K562 treated with DMSO at 1 percent for 4 hours (cell line): ENCODE data around the gene SMAD9. TPM values are rescaled to one million over a fixed set of nuclear protein-coding genes. Genes with fewer than 3 reads are reported as not detected.

Source experiments
- total RNA-seq: library from RNA; unstranded; fragments of 300-600 nt; gene quantifications from 2 replicates; pipeline ENCODE4 v1.2.3, GENCODE V29; 2022; ENCODE audit not compliant: insufficient read depth

SMAD9 gene
- total RNA-seq: 0.10 and 0.49 TPM in 2 replicates

DNA sequence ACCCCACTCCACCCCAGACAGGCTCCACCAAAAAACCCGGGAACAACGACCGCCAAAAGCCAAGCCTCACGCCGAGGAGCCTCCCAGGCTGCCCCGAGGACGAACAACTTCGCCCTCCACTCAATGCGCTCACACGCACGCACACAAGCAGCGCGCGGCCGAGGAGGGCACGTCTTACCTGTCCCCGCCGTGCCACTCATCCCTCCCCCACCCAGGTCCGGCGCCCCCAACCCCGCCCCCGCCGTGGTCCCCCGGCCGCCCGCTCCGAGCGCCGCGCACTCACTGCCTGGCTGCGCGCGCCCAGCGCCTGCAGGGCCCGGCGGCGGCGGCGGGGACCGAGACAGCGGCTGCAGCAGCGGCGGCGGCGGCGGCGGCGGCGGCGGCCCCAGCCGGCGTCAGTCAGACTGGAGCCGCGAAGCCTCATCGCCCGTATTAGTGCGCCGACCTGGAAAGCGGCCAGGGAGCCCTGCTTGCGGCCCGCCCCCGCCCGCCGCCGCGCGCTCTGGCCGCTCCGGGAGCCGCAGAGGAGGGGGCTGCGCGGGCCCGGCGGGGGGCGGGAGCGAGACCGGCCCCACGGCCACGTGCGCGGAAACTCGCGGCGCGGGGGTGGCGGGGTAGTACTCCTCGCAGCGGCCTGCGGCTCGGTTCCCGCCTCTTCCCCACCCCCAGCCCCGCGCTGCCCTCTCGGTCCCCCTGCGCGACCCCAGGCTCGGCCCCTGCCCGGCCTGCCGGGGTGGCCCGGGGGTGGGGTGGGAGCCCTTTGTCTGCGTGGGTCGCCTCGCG lies at the start of gene SMAD9:
SMAD9 (minus strand) TSS at position 406 of the 783 bp plus-strand sequence. CDS start 40,549 bp downstream, outside the sequence.

DNA sequence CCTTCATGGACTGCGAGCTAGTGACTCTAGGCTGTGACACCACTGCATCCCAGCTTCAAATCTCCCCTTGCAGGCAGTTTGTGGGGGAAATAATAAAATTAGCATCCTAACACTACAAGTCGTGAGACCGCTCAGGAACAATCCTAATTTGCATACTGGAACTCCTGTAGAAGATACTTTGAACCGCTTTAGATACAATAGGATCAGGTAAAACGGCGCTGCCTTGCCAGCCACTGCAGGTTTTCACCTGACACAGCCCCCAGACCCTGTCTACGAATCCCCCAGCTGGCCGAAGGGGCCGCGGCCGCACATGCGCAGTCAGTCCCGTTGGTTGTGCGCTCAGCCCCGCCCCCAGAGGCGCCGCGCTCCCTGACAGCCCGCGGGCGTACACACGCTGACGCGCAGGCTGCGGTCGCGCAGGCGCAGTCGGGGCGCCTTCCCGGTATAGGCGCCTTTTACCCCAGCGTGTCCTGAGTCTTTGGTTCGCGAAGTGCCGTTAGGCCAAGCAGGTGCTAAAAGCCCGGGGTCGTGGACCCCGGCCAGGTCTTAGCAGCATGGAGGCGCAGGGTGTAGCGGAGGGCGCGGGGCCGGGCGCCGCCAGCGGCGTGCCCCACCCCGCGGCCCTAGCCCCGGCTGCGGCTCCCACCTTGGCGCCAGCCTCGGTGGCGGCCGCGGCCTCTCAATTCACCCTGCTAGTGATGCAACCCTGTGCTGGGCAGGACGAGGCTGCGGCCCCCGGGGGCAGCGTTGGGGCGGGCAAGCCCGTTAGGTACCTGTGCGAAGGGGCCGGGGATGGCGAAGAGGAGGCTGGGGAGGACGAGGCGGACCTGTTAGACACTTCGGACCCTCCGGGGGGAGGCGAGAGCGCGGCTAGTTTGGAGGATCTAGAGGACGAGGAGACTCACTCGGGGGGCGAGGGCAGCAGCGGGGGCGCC lies 101.0 kb downstream of the SMAD9 start, which contains the start of gene RFXAP:
RFXAP (plus strand) TSS at position 419 of the 935 bp plus-strand sequence; CDS start at position 555, 136 bp downstream.

Other genes with a start within 250 kb of the SMAD9 start
- not detected in 2 replicates for gene SERTM1, start 246.2 kb downstream of the SMAD9 start, total RNA-seq
- gene RFXAP, start 101.0 kb downstream of the SMAD9 start, total RNA-seq: 3.7 and 4.1 TPM in 2 replicates
- gene ALG5, start 79.1 kb upstream of the SMAD9 start, total RNA-seq: 22.6 and 24.8 TPM in 2 replicates
- gene EXOSC8, start 80.5 kb upstream of the SMAD9 start, total RNA-seq: 55.0 and 66.1 TPM in 2 replicates
- 15.3 and 22.0 TPM in 2 replicates for gene SUPT20H, start 139.4 kb upstream of the SMAD9 start, total RNA-seq
- gene CSNK1A1L, start 185.4 kb upstream of the SMAD9 start, total RNA-seq: not detected in 2 replicates